ENCODE measurements around the gene SLC26A11.

DNA sequence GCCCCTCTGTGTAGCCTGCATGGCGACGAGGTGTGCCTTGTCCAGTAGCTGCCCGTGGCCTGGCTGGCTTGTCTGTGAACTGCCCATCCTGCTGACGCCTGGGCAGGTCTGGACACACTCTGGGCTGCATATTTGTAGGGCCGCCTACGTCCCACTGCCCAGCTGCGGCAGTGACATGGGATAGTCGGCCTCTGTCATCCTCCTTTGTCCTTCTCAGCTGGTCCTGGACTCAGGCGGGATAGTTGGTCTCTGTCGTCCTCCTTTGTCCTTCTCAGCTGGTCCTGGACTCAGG lies 35.9 kb upstream of the SLC26A11 start:
- TF ChIP-seq, protein P1, sequence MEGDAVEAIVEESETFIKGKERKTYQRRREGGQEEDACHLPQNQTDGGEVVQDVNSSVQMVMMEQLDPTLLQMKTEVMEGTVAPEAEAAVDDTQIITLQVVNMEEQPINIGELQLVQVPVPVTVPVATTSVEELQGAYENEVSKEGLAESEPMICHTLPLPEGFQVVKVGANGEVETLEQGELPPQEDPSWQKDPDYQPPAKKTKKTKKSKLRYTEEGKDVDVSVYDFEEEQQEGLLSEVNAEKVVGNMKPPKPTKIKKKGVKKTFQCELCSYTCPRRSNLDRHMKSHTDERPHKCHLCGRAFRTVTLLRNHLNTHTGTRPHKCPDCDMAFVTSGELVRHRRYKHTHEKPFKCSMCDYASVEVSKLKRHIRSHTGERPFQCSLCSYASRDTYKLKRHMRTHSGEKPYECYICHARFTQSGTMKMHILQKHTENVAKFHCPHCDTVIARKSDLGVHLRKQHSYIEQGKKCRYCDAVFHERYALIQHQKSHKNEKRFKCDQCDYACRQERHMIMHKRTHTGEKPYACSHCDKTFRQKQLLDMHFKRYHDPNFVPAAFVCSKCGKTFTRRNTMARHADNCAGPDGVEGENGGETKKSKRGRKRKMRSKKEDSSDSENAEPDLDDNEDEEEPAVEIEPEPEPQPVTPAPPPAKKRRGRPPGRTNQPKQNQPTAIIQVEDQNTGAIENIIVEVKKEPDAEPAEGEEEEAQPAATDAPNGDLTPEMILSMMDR (IDR thresholded peaks at IDR 0.05): no peak
- no peak for TF ChIP-seq POLR2A (IDR thresholded peaks at IDR 0.05)

Measured in thyroid gland (tissue), 4 donors.